NOMO-1 treated with dmso at 0.1 percent for 144 hours (cell line): ENCODE results near the gene SERTAD2.

Source experiments
- DNase-seq: peaks from one replicate; lab custom pipeline; 2025; ENCODE audit not compliant: unreplicated experiment; lab: John Stamatoyannopoulos, UW

Gene SERTAD2

GRCh38 chr2:64609942-64610281 lies 43.8 kb downstream of the SERTAD2 start:
- no peak for DNase-seq

- peak; percentile 68 for DNase-seq
Measured at GRCh38 chr2:64609227-64609941, 44.3 kb downstream of the SERTAD2 start.

GRCh38 chr2:64608867-64609226 lies 44.9 kb downstream of the SERTAD2 start:
- DNase-seq = peak; percentile 10

GRCh38 chr2:64607381-64608304 lies 46.1 kb downstream of the SERTAD2 start:
- DNase-seq = no peak

GRCh38 chr2:64606479-64607363 lies 47.0 kb downstream of the SERTAD2 start:
- DNase-seq = peak; percentile 95

- DNase-seq = no peak
Measured at GRCh38 chr2:64605991-64606478, 47.7 kb downstream of the SERTAD2 start.

- no peak for DNase-seq
Measured at GRCh38 chr2:64605026-64605471, 48.7 kb downstream of the SERTAD2 start.

GRCh38 chr2:64604155-64604554 lies 49.6 kb downstream of the SERTAD2 start:
- no peak for DNase-seq

GRCh38 chr2:64602436-64602835 lies 51.3 kb downstream of the SERTAD2 start:
- DNase-seq = no peak

GRCh38 chr2:64601785-64602391 lies 51.8 kb downstream of the SERTAD2 start:
- no peak for DNase-seq

GRCh38 chr2:64601034-64601754 lies 52.5 kb downstream of the SERTAD2 start:
- no peak for DNase-seq

GRCh38 chr2:64599469-64599868 lies 54.2 kb downstream of the SERTAD2 start:
- no peak for DNase-seq

- no peak for DNase-seq
Measured at GRCh38 chr2:64598226-64598625, 55.5 kb downstream of the SERTAD2 start.

- DNase-seq = no peak
Measured at GRCh38 chr2:64595397-64596176, 58.1 kb downstream of the SERTAD2 start.

GRCh38 chr2:64594226-64594989 lies 59.3 kb downstream of the SERTAD2 start:
- DNase-seq = no peak

- no peak for DNase-seq
Measured at GRCh38 chr2:64593035-64593655, 60.6 kb downstream of the SERTAD2 start.

- no peak for DNase-seq
Measured at GRCh38 chr2:64591188-64591587, 62.5 kb downstream of the SERTAD2 start.

GRCh38 chr2:64587561-64587960 lies 66.2 kb downstream of the SERTAD2 start:
- peak; percentile 59 for DNase-seq
